OCI-LY1 (cell line): ENCODE measurements around the gene DEPDC5.
"Not testable (repeated sequence)": the region's sequence is repeated elsewhere in the genome, so short reads cannot be mapped to it uniquely, and the experiment has no call there.

Experiments used
- H2AFZ ChIP-seq: fragments of 200-600 bp; sonication (generic), shearing (Covaris generic); 2 replicates; pipeline ENCODE4 v1.6.0; 2014; ENCODE audit warnings: antibody characterized with exemption, mild to moderate bottlenecking, low read length
- H3F3A ChIP-seq: fragments of 200-600 bp; sonication (generic), shearing (Covaris generic); 2 replicates; pipeline ENCODE4 v1.6.0; 2014; ENCODE audit warnings: mild to moderate bottlenecking, antibody characterized with exemption, low read length, moderate library complexity; ENCODE audit not compliant: insufficient read depth
- H3K27ac ChIP-seq: fragments of 200-600 bp; sonication (generic); 2 replicates; pipeline ENCODE4 v1.5.1; 2014; ENCODE audit warnings: low read length, mixed run types, mild to moderate bottlenecking, low read depth; ENCODE audit not compliant: poor library complexity, severe bottlenecking
- H3K27me3 ChIP-seq: fragments of 200-600 bp; sonication (generic); 2 replicates; pipeline ENCODE4 v1.6.0; 2014; ENCODE audit warnings: antibody characterized with exemption, mild to moderate bottlenecking, low read length, moderate library complexity; ENCODE audit not compliant: insufficient read depth
- H3K36me3 ChIP-seq: fragments of 200-600 bp; sonication (generic); 2 replicates; pipeline ENCODE4 v1.6.1; 2014; ENCODE audit warnings: mild to moderate bottlenecking, antibody characterized with exemption, low read length, moderate library complexity, mixed read lengths; ENCODE audit not compliant: insufficient read depth
- H3K4me1 ChIP-seq: fragments of 200-600 bp; sonication (generic); 2 replicates; pipeline ENCODE4 v1.5.1; 2014; ENCODE audit warnings: mild to moderate bottlenecking, low read length, moderate library complexity; ENCODE audit not compliant: insufficient read depth, severe bottlenecking
- H3K4me2 ChIP-seq: fragments of 200-600 bp; sonication (generic), shearing (Covaris generic); 2 replicates; pipeline ENCODE4 v1.6.1; 2014; ENCODE audit warnings: low read length
- H3K4me3 ChIP-seq: fragments of 200-600 bp; sonication (generic); 2 replicates; pipeline ENCODE4 v1.5.1; 2014; ENCODE audit warnings: low read length, low read depth, mild to moderate bottlenecking, mixed read lengths; ENCODE audit not compliant: poor library complexity, severe bottlenecking
- H3K79me2 ChIP-seq: fragments of 200-600 bp; shearing (Covaris generic); 2 replicates; pipeline ENCODE4 v1.6.1; 2016; ENCODE audit warnings: mixed run types, low read length, mixed read lengths; ENCODE audit not compliant: insufficient read depth
- H3K9ac ChIP-seq: fragments of 200-600 bp; sonication (generic), shearing (Covaris generic); 2 replicates; pipeline ENCODE4 v1.6.1; 2014; ENCODE audit warnings: mild to moderate bottlenecking, low read length, mixed read lengths
- H3K9me2 ChIP-seq: fragments of 200-600 bp; sonication (generic), shearing (Covaris generic); 2 replicates; pipeline ENCODE4 v1.6.1; 2014; ENCODE audit warnings: low read depth, mild to moderate bottlenecking, low read length, mixed read lengths
- H3K9me3 ChIP-seq: fragments of 200-600 bp; shearing (Covaris generic); 2 replicates; pipeline ENCODE4 v1.6.1; 2014; ENCODE audit warnings: low read length, mixed read lengths
- H4K20me1 ChIP-seq: fragments of 200-600 bp; sonication (generic), shearing (Covaris generic); 2 replicates; pipeline ENCODE4 v1.6.0; 2016; ENCODE audit warnings: mild to moderate bottlenecking, low read length; ENCODE audit not compliant: insufficient read depth
- EZH2 ChIP-seq: fragments of 200-600 bp; sonication (generic), shearing (Covaris generic); IDR thresholded peaks from 2 replicates; pipeline ENCODE4 v1.8.0; 2017; ENCODE audit warnings: borderline replicate concordance, mixed run types, mild to moderate bottlenecking, antibody characterized with exemption, low read length, moderate library complexity, mixed read lengths
- TF ChIP-seq, protein P1 (sequence below): fragments of 200-600 bp; sonication (generic), shearing (Covaris generic); IDR thresholded peaks from 2 replicates; pipeline ENCODE4 v1.5.1; 2017; ENCODE audit warnings: mild to moderate bottlenecking, antibody characterized with exemption, low read length, moderate library complexity, mixed read lengths

DEPDC5 gene

DNA sequence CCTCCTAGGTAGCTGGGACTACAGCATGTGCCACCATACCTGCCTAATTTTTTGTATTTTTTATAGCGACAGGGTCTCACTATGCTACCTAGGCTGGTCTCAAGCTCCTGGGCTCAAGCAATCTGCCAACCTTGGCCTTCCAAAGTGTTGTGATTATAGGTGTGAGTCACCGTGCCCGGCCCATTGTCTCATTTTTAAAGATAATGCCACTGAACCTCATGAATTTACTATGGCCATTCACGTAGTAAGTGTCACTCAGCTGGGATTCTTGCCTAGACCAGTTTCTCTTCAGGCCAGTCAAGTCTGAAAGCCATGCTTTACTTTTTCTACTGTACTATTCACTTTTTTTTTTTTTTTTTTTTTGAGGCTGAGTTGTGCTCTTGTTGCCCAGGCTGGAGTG lies 22.4 kb downstream of the DEPDC5 start:
- Histone ChIP-seq H3K79me2 (no peaks in the 10 kb centered on the region), H3K4me1 (no peaks in the 10 kb centered on the region), H3K36me3 (peaks cover 71% of the 10 kb centered on the region), H3K4me3 (no peak overlapping the region), H3K9ac (no peak overlapping the region), H3K27me3 (no peaks in the 10 kb centered on the region), H4K20me1 (no peaks in the 10 kb centered on the region), H3K4me2 (no peak overlapping the region), H3K9me3 (no peaks in the 10 kb centered on the region), H3K27ac (no peak overlapping the region), H2AFZ (no peak overlapping the region), H3K9me2 (no peaks in the 10 kb centered on the region), H3F3A (no peaks in the 10 kb centered on the region)
- no peak for TF ChIP-seq EZH2
- TF ChIP-seq, protein P1, sequence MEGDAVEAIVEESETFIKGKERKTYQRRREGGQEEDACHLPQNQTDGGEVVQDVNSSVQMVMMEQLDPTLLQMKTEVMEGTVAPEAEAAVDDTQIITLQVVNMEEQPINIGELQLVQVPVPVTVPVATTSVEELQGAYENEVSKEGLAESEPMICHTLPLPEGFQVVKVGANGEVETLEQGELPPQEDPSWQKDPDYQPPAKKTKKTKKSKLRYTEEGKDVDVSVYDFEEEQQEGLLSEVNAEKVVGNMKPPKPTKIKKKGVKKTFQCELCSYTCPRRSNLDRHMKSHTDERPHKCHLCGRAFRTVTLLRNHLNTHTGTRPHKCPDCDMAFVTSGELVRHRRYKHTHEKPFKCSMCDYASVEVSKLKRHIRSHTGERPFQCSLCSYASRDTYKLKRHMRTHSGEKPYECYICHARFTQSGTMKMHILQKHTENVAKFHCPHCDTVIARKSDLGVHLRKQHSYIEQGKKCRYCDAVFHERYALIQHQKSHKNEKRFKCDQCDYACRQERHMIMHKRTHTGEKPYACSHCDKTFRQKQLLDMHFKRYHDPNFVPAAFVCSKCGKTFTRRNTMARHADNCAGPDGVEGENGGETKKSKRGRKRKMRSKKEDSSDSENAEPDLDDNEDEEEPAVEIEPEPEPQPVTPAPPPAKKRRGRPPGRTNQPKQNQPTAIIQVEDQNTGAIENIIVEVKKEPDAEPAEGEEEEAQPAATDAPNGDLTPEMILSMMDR: no peak

DNA sequence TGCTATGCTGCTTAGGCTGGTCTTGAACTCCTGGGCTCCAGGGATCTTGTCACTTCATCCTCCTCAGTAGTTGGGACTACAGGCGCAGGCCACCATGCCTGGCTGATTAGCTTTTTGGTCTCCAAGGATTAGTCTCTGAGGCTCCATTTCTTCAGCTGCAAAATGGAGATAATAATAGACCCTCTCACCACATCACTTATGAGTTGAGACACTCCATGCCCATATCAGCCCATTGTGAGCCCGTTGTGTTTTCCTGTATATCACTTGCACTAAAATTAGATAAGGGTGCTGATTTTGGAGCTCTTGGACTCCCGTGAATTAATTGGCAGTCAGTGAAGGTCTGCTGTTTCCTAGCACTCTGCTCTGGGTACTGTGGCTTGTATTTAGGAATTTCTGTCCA lies 36.0 kb downstream of the DEPDC5 start:
- Histone ChIP-seq H3K9me2 (no peaks in the 10 kb centered on the region), H2AFZ (no peak overlapping the region), H3K36me3 (peaks cover 29% of the 10 kb centered on the region), H3K27me3 (no peaks in the 10 kb centered on the region), H4K20me1 (no peaks in the 10 kb centered on the region), H3K27ac (peak overlapping the region; percentile 94), H3K4me3 (no peak overlapping the region), H3F3A (no peaks in the 10 kb centered on the region), H3K4me2 (peak overlapping the region; percentile 52), H3K79me2 (no peaks in the 10 kb centered on the region), H3K4me1 (peaks cover 32% of the 10 kb centered on the region), H3K9me3 (no peaks in the 10 kb centered on the region), H3K9ac (peak overlapping the region; percentile 12; the same call in 1 of the 2 replicates)
- no peak for TF ChIP-seq EZH2
- TF ChIP-seq, protein P1: no peak

DNA sequence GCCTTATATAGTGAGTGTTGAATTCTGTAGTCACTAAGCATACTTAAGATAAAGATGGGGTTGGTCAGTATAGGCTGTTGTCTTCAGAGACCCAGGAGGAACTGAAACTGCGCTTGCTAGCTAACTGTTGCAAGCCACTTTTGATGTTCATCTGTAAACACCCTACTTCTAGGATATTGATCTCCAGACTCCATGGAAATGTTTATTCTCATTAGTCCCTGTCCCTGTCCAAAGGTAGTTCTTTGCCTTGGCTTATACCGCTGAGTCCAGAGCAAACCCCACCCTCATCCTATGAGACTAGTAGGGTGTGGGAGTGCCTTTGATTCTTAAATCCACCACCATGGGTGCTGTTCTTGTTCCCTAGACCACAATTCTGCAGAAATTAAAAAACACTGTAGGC lies 36.4 kb downstream of the DEPDC5 start:
- Histone ChIP-seq H3K4me1 (peaks cover 32% of the 10 kb centered on the region), H3K36me3 (peaks cover 25% of the 10 kb centered on the region), H3F3A (no peaks in the 10 kb centered on the region), H3K4me2 (peak overlapping the region; percentile 52), H3K27me3 (no peaks in the 10 kb centered on the region), H4K20me1 (no peaks in the 10 kb centered on the region), H3K27ac (peak overlapping the region; percentile 94), H2AFZ (no peak overlapping the region), H3K9ac (no peak overlapping the region; the same call in 1 of the 2 replicates), H3K4me3 (no peak overlapping the region), H3K9me2 (no peaks in the 10 kb centered on the region), H3K79me2 (no peaks in the 10 kb centered on the region), H3K9me3 (no peaks in the 10 kb centered on the region)
- TF ChIP-seq, protein P1: no peak
- no peak for TF ChIP-seq EZH2

DNA sequence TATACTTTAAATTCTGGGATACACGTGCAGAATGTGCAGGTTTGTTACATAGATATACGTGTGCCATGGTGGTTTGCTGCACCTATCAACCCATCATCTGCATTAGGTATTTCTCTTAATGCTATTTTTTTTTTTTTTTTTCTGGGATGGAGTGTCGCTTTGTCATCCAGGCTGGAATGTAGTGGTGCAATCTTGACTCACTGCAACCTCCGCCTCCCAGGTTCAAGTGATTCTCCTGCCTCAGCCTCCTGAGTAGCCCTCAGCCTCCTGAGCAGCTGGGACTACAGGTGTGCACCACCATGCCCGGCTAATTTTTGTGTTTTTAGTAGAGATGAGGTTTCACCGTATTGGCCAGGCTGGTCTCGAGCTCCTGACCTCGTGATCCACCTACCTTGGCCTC lies 45.5 kb downstream of the DEPDC5 start:
- not testable (repeated sequence) for H3K27ac ChIP-seq, H3K27me3 ChIP-seq, H3K9ac ChIP-seq, H3K4me3 ChIP-seq, H3K79me2 ChIP-seq, H3K9me2 ChIP-seq, H4K20me1 ChIP-seq, H3K4me1 ChIP-seq, H3K4me2 ChIP-seq, H3K9me3 ChIP-seq, H3F3A ChIP-seq, H2AFZ ChIP-seq
- H3K36me3 ChIP-seq: peaks cover 62% of the 10 kb centered on the region
